Aorta (tissue), 5 donors: Measurements from ENCODE around the gene DTHD1. TPM values are rescaled to one million over a fixed set of nuclear protein-coding genes. Genes with fewer than 3 reads are reported as not detected.

Experiments used
- ATAC-seq: fragments of 200-7000 bp; cut with Tn5 transposase; one replicate; pipeline ENCODE4 v1.9.1; 2022; ENCODE audit warnings: moderate library complexity; ENCODE audit not compliant: low FRiP score
- DNase-seq, 2 donors: peaks; one replicate each; pipeline ENCODE4 v3.0.0-alpha.2; 2020
- H3K27ac ChIP-seq, 2 donors: one replicate each; pipeline ENCODE4 v1.5.1; 2013; ENCODE audit warnings: low read length in 2 of 2, mild to moderate bottlenecking in 2 of 2, moderate library complexity in 2 of 2, control low read depth in 1 of 2, inconsistent platforms in 1 of 2, low read depth in 1 of 2
- H3K27me3 ChIP-seq, 2 donors: one replicate each; pipeline ENCODE4 v1.6.1; 2013; ENCODE audit warnings: control low read depth in 1 of 2, low read length in 1 of 2, mild to moderate bottlenecking in 1 of 2, moderate library complexity in 1 of 2; ENCODE audit not compliant: insufficient read depth in 2 of 2, control insufficient read depth in 1 of 2
- H3K36me3 ChIP-seq, 2 donors: one replicate each; pipeline ENCODE4 v1.6.1; 2013; ENCODE audit warnings: control low read depth in 1 of 2, low read length in 1 of 2, mild to moderate bottlenecking in 1 of 2; ENCODE audit not compliant: insufficient read depth in 2 of 2, control insufficient read depth in 1 of 2
- H3K4me1 ChIP-seq, 2 donors: one replicate each; pipeline ENCODE4 v1.6.1; 2013; ENCODE audit warnings: low read length in 2 of 2, control low read depth in 1 of 2, mild to moderate bottlenecking in 1 of 2, moderate library complexity in 1 of 2; ENCODE audit not compliant: insufficient read depth in 2 of 2, control insufficient read depth in 1 of 2
- H3K4me3 ChIP-seq, 2 donors: one replicate each; pipeline ENCODE4 v1.5.1; 2013; ENCODE audit warnings: low read length in 2 of 2, control low read depth in 1 of 2, mild to moderate bottlenecking in 1 of 2
- H3K9me3 ChIP-seq: one replicate; pipeline ENCODE4 v1.6.1; 2013; ENCODE audit warnings: mild to moderate bottlenecking, low read length; ENCODE audit not compliant: control insufficient read depth
- WGBS, 2 donors: extraction: QIAGEN DNeasy Blood & Tissue Kit; methylation state at CpG; one replicate each; pipeline ENCODE4 v1.1.7; 2013; 5-methylcytosine and 5-hydroxymethylcytosine counted together
- intact Hi-C, 2 donors: fragments of 100-400 bp; cut with DNase I; formaldehyde crosslinking; loops; one replicate each; pipeline versions ENCODE4 v1.14.2 to v1.15.0; 2022
- polyA plus RNA-seq, 2 donors: library from polyadenylated mRNA; stranded (reverse); fragments of 200-250 nt; gene quantifications; one replicate each; pipeline ENCODE4 v1.2.3, GENCODE V29; 2013
- total RNA-seq, 2 donors: library from RNA; stranded (reverse); fragmentation: NEBNext Ultra II Directional; extraction: Animal tissue kit (Norgen Biotek cat#: 25700); gene quantifications; one replicate each; pipeline ENCODE4 v1.2.1, GENCODE V29; 2021
- donor health status: healthy with polysubstance abuse.
- donor health status: Bipolar disorder and iron deficiency.
- donor health status: DM: no; HTN: no; CAD: no.
- donor health status: DM: no; HTN: no; CAD: no.
- donor health status: DM: yes; HTN: yes; CAD: no.

Gene DTHD1
- total and polyA plus RNA-seq, 4 donors, result 0.58 to 1.0 TPM; not detected in 2

DNA sequence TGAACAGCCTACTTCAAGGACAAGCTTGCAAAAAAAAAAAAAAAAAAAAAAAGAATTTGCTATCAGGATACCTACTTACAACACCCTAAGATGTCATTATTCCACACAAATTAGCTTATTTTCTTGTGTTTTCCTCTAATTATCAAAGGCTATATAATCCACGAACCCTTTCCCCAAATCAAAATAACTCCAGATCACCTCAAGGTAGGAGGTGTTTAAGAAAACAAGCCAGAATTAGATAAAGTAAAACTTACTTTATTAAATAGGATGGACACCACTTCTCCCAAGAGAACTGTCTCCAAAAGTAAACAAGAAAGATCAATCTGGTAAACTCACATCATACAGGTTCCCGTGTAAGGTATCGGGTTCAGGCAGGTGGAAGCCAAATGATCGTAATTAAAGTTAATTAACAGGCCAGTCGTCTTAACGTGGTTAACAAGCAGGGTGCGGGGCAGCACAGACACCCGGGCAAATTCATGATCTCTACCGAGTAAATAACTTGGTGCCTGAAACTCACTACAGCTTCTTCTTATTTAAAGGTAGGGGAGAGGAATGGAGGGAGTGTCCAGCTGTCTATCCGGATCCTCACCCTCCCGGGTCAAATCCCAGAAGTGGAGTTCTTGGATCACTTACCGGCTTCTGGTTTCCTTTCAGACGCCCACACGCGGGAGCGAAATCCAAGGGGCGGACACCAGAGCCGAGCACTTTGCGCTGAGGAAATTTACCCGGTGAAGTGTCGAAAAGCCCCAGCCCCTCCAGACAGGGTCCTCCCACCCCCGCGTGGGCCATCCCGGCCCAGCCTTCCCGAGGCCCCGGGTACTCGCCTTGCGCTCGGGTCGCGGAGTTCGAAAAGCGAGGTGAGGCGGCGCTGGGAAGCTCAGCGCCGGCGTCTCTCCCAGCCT lies 37.8 kb upstream of the DTHD1 start:
- WGBS, 2 donors, result 6 to 9% methylated on average over 38 of the region's 38 CpGs
- no peaks in the 10 kb centered on the region for H3K4me1 ChIP-seq
- peak; percentile 65 for ATAC-seq

DNA sequence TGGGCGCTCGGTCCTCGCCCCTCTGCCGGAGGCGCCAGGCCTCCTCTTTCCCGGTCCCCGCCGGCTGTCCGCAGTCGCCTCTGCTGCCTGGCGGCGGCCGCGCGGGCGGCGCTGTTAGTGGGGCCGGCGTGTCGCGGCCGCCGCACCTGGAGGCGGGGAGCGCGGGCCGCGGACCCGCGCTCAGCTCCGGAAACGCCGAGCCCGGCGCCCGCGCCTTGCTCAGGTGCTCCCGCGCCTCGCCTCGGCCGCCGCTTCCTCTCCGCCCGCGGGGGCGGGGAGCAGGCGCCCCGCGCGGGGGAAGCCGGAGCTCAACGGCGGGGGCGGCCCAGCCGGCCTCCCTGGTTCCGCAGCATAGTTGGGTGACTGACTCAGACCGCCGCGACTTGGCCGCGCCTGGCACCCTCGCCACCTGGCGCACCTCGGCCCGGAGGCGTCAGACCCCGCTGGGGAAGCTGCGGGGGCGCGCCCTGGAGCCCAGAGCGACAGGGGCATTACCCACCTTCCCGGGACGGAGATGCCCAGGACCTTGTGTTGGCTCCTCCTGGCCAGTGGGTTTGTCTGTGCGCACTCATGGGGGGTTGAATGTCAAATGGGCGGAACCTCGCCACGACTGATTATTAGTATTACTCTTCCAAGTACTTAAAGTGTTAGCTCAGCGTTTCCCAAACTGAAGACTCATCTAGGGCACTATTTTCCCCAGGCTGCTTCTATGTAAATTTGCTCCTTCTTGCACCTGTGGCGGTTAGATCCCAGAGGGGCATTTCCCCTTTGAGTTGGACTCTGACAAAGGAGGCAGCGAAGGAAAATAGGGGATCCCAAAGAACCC lies 36.9 kb upstream of the DTHD1 start, which contains the start of gene ARAP2:
Gene ARAP2, minus strand, starts transcription at position 258 of the 826 bp plus-strand sequence. CDS start 15,028 bp downstream, outside the sequence.
- DNase-seq (peak; percentile 61 to 85), ATAC-seq (peak; percentile 63)
- no peaks in the 10 kb centered on the region for H3K4me1 ChIP-seq
- H3K36me3 ChIP-seq, result no peaks in the 10 kb centered on the region
- no peak within 1 kb of the TSS for H3K27ac ChIP-seq
- H3K9me3 ChIP-seq, result no peaks in the 10 kb centered on the region
- no peaks in the 10 kb centered on the region for H3K27me3 ChIP-seq
- H3K4me3 ChIP-seq, result peak within 1 kb of the TSS; percentile 3 to 41
- 2 to 3% methylated on average over 46 to 81 of the region's 81 CpGs for WGBS, 2 donors
- intact Hi-C loops, result no loop called here

More for the DNA sequence above, 37.8 kb upstream of the DTHD1 start:
- Histone ChIP-seq H3K9me3 (no peaks in the 10 kb centered on the region), H3K27me3 (no peaks in the 10 kb centered on the region), H3K27ac (no peak overlapping the region), H3K36me3 (no peaks in the 10 kb centered on the region), H3K4me3 (peak overlapping the region in 1 of 2 donors; percentile 41)
- intact Hi-C loops, result no loop called here
- DNase-seq, result peak; percentile 64 to 79

DNA sequence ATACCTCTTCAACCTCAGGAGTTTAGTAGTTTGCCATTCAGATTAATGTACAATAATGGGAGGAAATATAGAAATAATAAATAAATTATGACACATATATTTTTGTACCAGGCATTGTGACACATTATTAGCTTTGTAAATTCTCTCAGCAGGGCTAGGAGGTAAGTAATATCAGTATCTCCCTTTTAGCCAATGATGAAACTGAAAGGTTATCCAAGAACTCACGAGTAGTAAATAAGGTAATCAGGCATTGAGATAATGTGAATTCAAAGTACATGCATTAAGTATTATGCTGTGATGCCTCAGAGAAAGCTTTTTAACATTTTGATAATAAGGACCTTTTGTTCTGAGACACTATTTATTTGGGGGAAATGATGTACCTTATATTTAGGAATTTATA lies 31.8 kb upstream of the DTHD1 start:
- WGBS, 2 donors, result 81 to 92% methylated on average over 1 of the region's 1 CpG
- Histone ChIP-seq H3K27me3 (no peaks in the 10 kb centered on the region), H3K36me3 (no peaks in the 10 kb centered on the region), H3K9me3 (no peaks in the 10 kb centered on the region), H3K4me3 (no peak overlapping the region), H3K27ac (no peak overlapping the region), H3K4me1 (no peaks in the 10 kb centered on the region)
- no peak for ATAC-seq
- intact Hi-C loops, result no loop called here
- no peak for DNase-seq

DNA sequence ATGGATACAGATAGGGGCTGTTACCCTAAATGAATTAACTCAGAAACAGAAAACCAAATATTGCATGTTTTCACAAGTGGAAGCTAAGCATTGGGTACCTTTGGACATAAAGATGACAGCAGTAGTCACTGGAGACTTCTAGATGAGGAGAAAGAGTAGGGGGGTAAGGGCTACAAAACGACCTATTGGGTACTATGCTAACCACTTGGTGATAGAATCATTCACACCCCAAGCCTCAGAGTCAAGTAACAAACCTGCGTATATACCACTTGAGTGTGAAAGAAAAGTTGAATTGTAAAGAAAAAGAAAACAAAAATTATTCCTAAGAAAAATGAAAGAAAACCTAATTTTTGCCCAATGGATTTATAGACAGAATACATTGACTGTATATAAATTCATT lies 29.4 kb upstream of the DTHD1 start:
- H3K4me1 ChIP-seq, result no peaks in the 10 kb centered on the region
- WGBS, 2 donors, result 80 to 86% methylated on average over 2 of the region's 2 CpGs
- H3K27me3 ChIP-seq, result no peaks in the 10 kb centered on the region
- intact Hi-C loops, result no loop called here
- H3K9me3 ChIP-seq, result no peaks in the 10 kb centered on the region
- ATAC-seq (no peak), DNase-seq (no peak)
- no peak overlapping the region for H3K4me3 ChIP-seq
- no peak overlapping the region for H3K27ac ChIP-seq
- H3K36me3 ChIP-seq, result no peaks in the 10 kb centered on the region

DNA sequence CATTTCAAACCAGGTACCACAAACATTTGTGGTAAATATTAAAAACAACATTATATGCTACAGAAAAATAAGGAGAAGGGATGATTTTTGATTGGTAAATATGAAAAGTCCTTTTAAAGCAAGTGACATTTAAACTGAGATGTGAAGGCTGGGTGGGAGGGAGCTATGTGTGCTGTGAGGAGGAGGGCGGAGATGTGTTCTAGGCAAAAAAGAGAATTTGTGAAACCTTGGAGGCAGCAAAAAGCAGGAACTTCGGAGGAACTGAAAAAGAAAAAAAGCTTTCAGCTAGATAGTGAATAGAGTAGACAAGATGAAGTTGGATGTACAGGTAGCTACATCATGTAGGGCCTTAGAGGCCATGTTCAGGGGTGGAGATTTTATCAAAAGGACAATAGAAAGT lies 27.0 kb upstream of the DTHD1 start:
- DNase-seq (no peak), ATAC-seq (no peak)
- H3K4me3 ChIP-seq, result no peak overlapping the region
- H3K27ac ChIP-seq, result no peak overlapping the region
- no peaks in the 10 kb centered on the region for H3K9me3 ChIP-seq
- WGBS, 2 donors, result 82 to 84% methylated on average over 2 of the region's 2 CpGs
- intact Hi-C loops, result no loop called here
- H3K36me3 ChIP-seq, result no peaks in the 10 kb centered on the region
- H3K4me1 ChIP-seq, result no peaks in the 10 kb centered on the region
- no peaks in the 10 kb centered on the region for H3K27me3 ChIP-seq

DNA sequence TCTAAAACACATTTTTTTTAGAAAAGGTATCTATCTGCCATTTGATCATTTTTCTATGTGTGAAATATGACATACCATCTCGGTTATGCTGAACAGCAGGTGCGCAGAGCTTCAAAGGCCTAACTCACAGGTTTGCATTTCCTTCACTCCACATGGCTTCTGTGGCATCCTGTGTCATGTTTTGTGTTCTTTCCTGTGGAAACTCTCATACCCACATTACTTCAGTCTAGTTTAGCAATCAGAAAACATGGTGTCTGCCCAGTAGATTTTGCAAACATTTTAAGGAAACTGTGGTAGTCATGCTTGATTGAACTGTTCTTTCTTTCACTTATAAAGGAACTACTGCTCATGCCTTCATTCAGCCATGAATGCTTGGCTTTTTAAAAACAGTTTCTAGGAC lies 25.8 kb upstream of the DTHD1 start:
- H3K9me3 ChIP-seq, result no peaks in the 10 kb centered on the region
- ATAC-seq, result peak; percentile 7
- intact Hi-C loops, result no loop called here
- no peaks in the 10 kb centered on the region for H3K4me1 ChIP-seq
- H3K36me3 ChIP-seq, result no peaks in the 10 kb centered on the region
- H3K27ac ChIP-seq, result no peak overlapping the region
- 91% methylated on average over 2 of the region's 2 CpGs for WGBS, 2 donors
- no peak overlapping the region for H3K4me3 ChIP-seq
- no peaks in the 10 kb centered on the region for H3K27me3 ChIP-seq
- DNase-seq, result no peak

DNA sequence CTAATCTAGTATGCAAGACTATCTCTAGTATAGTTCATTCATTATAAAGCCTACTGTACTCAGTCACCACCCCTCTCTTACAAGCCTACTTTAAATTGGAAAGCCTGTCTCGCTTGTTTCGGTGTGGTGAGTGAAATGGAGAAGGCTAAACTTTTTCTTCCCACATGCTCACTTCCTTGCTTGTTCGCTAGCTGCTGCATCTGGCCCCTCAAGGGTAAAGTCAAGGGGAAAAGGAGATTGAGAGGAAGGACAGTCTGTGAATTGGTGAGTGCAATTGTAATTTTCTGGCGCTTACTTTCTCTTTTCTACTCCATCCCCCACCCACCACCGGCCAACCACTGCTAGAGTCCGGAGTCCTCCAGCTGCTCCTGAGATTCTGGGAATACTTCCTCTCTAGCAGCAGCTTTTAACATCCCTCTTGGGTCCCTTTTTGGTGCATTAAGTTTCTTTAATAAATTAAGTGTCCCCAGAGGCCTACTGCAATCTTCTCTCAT lies 25.0 kb upstream of the DTHD1 start:
- H3K27me3 ChIP-seq, result no peaks in the 10 kb centered on the region
- DNase-seq (no peak), ATAC-seq (no peak)
- no peaks in the 10 kb centered on the region for H3K9me3 ChIP-seq
- intact Hi-C loops, result no loop called here
- 56 to 66% methylated on average over 6 of the region's 6 CpGs for WGBS, 2 donors
- H3K27ac ChIP-seq, result no peak overlapping the region
- H3K4me3 ChIP-seq, result no peak overlapping the region
- no peaks in the 10 kb centered on the region for H3K4me1 ChIP-seq
- H3K36me3 ChIP-seq, result no peaks in the 10 kb centered on the region

DNA sequence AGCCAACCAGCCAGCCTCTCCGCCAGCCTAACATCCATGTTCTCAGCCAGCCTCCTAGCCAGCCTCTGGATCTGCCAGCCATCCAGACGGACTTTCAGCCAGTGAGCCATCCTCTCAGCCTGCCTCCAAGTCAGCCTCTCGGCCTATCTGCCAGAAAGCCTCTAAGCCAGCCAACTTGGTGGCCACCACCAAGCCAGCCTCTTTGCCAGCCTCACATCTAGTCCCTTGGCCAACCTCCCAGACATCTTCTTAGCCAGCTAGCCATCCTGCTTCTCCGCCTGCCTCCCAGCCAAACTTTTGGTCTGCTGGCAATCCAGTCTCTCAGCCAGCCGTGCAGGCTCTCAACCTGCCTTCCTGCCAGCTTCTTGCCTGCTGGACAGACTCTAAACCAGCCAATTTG lies 20.7 kb upstream of the DTHD1 start:
- 63 to 72% methylated on average over 5 of the region's 5 CpGs for WGBS, 2 donors
- Histone ChIP-seq H3K36me3 (no peaks in the 10 kb centered on the region), H3K4me3 (no peak overlapping the region), H3K27ac (no peak overlapping the region), H3K9me3 (no peaks in the 10 kb centered on the region), H3K4me1 (no peaks in the 10 kb centered on the region), H3K27me3 (no peaks in the 10 kb centered on the region)
- ATAC-seq (no peak), DNase-seq (no peak)
- intact Hi-C loops, result no loop called here
